GM19452 (cell line): ENCODE measurements around the gene NTN4.
"Not testable (repeated sequence)": the region's sequence is repeated elsewhere in the genome, so short reads cannot be mapped to it uniquely, and the experiment has no call there.

Experiments
- ATAC-seq: cut with Tn5 transposase; IDR thresholded peaks from one replicate; pipeline ENCODE4 v1.9.1; 2021; ENCODE audit not compliant: unreplicated experiment

NTN4 gene

DNA sequence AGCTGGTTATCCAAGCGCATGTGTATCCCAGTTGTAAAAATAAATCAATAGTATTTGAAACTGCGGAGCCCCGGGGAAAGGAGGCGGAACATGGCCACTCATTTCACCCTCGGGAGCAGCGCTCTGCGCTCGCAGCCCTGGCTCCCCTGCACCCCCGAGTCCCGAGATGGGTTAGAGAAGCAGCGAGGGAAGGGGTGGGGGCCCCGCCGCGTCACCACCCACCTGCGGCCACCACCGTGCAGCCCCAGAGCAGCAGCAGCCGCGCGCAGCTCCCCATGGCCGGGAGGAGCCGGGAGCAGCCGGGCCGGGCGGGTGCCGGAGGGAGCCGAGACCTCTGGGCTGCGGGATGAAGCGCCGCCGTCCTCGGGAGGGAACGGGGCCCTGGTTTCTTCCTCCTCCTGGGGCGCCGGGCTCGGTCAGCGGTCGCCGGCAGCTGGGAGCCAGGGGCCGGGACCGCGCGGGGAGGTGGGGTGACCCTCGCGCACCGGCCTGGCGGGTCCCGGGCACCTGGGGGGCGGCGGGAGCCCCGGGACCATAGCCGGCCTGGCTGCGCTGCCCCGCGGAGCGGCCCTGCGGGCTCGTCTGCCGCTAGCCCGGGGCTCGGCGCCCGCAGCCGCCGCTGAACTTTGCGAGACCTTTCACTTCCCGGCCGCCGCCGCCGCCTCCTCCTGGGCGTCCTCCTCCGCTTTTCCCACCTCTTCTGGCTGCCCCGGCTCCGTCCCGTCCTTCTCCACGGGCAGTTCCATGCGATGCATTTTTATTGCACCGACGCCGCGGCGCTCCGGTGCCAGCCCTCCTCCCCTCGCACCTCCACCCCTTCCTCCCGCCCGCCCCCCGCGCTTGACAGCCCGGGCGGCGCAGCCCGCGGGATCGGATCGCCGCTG lies at the start of gene NTN4:
TSS of gene NTN4 (minus strand) at position 732 of the 884 bp plus-strand sequence. CDS start at position 277, 455 bp downstream.
- no peak for ATAC-seq

DNA sequence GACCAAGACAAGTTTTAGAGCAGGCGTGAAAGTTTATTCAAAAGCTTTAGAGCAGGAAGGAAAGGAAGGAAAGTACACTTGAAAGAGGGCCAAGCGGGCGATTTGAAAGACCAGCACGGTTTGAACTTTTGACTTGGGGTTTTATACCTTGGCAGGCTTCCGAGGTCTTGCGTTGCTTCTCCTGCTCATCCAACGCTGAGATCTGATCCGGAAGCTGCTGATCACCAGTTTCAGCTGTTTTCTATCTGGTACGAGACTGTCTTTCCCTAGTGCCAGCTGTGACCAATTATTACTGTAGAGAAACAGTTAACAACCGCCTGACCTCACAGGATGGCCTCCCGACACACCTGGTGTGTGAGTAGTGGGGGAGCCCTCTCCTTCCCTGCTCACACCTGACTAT lies 47.6 kb upstream of the NTN4 start:
- ATAC-seq, result no peak

DNA sequence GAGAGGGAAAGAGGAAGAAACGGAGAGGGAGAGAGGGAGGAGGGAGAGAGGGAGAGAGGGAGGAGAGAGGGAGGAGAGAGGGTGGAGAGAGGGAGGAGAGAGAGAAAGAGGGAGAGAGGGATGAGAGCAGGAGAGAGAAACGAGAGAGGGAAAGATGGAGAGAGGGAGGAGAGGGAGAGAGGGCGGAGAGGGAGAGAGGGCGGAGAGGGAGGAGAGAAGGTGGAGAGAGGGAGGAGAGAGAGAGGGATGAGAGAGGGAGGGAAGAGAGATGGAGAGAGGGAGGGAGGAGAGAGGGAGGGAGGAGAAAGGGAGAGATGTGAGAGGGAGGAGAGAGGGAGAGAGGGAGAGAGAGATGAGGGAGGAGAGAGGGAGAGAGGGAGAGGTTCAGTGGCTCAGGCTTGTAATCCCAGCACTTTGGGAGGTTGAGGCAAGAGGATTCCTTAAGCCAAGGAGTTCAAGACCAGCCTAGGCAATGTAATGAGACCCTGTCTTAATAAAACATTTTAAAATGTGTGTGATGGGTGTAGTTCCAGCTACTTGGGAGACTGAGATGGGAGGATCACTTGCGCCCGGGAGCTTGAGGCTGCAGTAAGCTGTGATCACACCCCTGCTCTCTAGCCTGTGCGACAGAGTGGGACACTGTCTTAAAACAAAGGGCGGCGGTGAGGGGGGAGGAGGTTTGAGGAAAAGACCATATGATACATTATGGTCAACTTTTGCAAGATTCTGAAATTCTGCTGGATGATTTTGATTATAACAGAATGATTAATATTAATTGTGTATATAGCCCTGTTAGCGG lies 46.9 kb upstream of the NTN4 start:
- ATAC-seq, result no peak

DNA sequence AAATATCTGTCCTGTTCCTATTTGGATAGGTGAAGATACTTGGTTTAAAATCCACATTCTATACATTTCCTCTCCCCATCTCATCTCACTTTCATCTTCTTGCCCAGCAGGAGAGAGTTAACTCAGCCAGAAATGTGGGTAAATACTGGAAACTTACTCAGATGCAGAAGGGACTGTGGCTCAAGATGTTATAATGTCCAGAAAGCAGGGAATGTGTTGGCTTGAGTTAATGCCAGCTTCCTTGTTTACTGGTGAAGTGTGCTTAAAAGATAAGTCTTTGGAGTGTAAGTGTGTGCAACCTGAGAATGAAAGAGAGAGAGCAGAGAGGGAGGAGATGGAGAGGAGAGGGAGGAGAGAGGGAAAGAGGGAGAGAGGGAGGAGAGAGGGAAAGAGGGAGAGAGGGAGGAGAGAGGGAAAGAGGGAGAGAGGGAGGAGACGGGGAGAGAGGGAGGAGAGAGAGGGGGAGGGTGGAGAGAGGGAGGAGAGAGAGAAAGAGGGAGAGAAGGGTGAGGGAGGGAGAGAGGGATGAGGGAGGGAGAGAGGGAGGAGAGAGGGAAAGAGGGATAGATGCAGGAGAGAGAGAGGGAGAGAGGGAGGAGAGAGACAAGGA lies 46.2 kb upstream of the NTN4 start:
- ATAC-seq, result no peak

DNA sequence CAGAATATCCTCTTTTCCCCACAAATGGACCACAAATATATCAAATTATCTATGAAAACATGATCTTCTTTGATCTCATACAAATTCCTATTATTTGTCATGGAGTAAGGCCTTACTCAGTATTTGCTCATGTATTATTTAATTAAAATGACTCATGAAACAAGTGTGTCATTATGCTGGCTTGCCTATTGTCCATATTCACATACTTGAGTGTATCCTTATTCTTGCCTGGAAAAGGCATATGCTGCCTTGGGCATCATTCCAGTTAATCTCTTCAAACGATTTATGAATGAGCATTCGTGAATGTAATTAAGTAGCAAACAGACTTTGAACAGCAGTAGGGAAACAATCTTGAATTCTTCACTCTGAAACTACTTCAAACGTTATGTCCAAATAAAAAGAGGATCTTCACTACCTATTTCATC lies 45.6 kb upstream of the NTN4 start:
- no peak for ATAC-seq

DNA sequence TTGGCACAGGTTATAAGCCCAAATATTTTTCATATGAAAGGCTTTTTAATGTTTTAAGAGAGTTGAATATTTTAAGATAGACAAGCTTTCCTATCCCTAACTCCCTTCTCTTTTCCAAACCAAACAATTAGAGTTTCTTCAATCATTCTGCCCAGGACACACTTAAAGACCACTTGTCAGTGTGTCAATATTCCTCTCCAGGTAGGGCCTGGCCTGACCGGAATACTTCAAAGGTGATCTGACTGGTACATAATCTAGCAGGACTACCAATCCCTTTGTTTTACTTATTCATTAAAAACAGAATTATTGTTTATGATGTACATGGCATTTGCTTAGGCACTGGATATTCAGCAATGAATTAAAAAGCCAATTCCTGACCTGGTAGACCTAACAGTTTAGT lies 44.0 kb upstream of the NTN4 start:
- ATAC-seq, result no peak

DNA sequence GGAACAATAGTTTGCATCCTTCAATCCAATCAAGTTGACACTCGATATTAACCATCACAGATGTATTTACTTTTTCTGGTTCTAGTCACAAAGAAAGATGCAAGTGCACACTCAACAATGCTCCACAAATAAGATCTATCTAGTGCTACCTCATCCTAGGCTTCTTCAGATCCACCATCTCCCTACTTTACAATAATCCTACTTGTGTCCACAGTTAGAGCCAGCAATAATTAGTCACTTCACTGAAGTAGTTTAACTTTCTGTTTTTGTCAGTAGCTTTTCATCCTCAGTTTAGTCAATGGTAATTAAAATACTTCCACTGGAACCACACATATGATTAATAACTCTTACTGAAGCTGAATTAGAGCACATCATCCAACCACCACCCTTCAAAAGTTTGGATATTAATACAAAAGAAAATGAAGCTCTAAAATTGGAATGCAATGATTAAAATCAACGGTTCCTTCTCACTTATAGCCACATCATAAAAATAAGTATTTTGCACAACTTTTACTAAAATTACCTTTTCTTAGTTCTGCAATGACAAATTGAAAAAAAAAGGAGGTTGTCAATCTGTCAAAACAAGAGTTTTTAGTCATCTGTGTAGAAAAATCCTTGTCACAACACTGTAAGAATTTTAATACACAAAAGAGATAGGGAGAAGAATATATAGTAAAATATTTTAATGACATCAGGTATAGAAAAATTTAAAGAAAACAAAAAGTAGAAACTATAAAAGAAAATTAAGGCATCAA lies 39.9 kb upstream of the NTN4 start:
- no peak for ATAC-seq

DNA sequence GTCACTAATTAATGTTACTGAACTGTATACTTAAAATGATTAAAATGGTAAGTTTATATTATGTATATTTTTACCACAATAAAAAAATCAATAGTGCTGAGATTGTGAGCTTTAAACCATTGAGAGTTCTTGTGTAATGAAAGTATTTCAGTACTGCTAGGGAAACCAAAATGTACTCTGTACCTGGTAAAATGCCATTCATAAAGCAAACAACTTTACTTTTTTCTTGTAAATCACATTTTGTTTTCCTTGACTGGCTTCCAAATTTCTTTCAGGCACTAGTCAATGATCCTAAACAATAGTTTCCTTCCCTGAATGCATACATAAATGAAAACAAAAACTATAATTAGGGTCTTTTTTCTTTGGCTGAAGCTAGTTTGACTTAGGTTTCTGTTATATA lies 38.8 kb upstream of the NTN4 start:
- no peak for ATAC-seq

DNA sequence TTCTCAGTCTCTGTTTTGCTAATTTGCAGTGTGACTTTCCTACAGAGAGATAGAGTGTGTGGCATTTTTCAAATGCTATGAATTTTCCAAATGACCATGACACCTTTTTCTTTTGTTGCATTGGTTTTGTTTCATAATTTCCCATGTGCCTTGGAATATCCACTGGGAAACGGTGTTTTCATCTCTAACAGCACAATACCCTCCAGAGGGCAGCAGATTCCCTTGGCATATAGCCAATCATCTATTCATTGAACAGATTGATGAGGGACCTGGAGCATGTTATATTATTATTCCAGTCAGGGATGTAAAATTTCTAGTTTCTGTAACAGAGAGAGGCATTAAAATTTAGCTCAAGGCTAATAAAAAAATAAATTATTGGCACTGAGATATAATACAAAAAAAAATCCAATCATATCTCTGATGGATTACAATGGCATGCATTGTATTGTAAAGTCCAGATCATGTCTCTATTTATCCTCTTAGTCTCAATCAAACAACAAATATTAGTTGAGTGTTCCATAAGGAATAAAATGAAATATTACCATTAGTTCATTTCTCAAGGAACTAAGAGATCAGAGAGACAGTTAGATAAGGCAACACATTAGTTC lies 29.6 kb upstream of the NTN4 start:
- no peak for ATAC-seq

DNA sequence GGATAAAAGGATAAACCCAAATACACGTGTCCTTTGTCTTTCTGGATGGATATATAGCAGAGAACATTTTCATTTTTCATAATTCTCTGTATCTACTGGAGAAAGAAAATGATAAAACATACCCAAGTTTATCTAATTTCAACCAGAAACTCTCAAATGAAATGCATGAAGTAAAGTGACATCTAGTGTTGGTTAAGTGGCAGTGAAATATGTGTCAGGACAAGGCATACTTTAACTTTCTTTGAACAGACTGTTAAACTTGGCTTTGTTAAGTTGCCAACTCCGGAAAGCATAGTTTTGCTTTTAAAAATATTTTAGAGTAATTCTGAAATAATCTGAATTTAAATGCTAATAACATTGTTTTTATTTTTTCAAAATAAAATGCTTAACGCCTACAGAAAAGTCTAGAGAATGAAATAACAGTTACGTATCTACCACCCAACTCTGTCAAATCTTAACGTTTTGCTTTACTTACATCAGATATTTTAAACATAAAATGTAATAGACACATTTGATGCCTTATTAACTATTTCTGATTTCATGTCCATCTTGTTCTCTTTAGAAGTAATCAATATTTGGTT lies 25.2 kb upstream of the NTN4 start:
- no peak for ATAC-seq

DNA sequence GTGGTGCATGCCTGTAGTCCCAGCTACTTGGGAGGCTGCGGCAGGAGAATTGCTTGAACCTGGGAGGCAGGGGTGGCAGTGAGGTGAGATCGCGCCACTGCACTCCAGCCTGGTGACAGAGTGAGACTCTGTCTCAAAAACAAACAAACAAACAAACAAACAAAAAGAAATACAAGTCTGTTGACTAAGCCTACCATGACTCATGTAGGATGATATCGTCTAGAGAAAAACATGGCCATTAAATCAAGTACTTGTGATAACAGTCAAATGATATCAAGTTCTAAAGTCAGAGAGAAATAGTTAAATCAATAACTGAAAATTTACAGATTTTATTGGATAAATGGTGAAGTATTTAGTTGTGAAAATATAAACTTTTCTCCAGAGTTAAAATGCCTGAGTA lies 21.6 kb upstream of the NTN4 start:
- not testable (repeated sequence) for ATAC-seq

DNA sequence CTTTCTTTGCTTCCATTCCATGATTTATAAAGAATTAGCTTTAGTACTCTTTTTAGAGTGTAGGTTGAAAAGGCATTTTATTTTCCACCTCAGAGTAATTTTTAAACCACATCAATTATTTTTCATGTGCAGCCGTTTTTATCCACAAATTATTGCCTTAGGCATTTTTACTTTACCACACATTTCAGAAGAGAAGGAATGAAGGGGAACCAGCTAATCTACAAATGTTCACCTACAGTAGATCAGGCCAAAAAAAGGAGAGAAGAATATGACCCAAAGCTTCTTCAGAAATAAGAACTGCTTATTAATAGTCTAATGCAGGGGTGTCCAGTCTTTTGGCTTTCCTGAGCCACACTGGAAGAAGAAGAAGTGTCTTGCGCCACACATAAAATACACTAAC lies 19.8 kb upstream of the NTN4 start:
- no peak for ATAC-seq

DNA sequence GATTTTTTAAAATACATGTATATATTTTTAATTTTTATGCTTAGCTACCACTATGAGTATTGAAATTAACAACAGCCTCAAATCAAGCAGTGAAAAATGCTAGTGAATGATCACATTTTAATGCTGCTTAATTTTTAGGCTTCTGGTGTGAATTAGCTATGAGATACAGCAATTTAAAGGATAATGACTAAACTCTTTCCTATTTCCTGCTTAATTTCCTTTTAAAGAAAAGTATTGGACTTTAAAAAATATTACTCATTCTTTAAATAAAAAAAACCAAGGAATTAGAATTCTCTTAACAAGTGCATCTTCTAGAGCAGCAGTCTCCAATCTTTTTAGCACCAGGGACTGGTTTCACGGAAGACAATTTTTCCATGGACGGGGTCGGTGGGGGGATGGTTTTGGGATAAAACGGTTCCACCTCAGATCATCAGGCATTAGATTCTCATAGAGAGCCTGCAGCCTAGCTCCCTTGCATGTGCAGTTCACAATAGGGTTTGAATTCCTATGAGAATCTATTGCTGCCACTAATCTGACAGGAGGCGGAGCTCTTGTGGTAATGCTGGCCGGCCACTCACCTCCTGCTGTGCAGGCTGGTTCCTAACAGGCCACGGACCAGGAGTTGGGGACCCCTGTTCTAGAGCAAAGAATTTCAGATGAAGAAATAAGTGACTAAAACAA lies 18.6 kb upstream of the NTN4 start:
- no peak for ATAC-seq

DNA sequence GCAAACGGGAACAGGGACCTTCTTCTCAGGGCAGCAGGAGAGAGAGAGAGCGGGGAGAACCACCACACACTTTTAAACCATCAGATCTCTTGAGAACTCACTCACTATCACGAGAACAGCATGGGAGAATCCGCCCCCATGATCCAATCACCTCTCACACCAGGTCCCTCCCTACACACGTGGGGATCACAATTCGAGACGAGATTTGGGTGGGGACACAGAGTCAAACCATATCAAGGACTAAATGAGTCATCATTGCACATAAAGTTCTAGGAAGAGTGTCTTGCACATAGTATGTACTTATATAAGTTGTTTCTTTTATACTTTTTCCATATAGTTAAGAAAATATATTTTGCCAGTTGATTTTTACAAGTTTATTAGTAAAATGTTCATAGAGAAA lies 17.6 kb upstream of the NTN4 start:
- no peak for ATAC-seq

DNA sequence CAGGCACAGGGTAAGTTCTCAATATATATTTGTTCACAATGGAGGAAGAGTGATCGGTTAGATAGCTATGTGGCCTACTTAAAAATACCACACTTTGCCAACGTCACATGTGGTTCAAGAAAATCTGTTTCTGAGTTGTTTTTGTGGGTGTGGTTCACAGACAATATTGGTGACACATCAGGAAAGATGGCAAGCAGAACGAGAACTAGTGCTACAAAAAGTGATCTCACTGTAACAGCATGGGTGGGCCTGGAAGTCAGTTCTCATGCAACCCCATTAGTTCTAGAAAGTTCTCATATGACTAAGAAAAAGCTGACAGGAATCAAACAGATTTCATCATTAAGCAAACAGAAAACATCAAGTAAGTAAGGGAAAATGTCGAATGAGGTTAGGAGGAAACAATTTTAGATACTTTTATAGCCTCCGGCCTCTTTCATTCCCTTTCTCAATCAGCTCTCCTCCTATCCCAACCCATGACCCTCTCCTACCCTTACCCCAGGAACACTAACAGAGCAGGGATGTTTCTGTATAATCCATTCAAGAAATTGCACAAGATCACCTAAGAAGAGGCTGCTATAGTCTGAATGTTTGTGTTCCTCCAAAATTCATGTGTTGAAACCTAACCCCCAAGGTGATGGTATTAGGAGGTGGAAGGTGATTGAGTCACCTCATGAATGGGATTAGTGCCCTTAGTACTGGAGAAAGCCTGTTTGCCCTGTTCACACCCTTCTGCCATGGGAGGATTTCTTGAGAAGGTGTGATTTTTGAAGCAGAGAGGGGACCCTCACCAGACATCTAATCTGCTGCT lies 15.5 kb upstream of the NTN4 start:
- no peak for ATAC-seq

DNA sequence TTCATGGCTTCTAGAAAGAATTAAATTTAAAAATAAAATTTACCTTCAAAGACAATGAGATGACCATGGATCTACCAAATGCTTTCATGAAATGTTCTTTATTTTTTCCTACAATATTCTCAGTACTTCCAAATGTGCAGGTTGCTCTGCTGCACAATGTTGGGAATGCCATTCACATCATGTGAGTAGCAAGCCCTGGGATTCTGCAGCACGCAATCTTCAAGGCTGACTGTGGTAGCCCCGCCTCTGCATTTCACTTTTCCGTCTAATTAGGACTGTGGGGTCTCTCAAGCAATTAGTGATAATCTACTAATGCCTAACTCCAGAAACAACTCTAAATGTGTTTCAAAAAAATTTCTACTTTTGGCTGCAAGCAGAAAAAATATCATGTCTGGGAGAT lies 13.7 kb upstream of the NTN4 start:
- ATAC-seq, result no peak

DNA sequence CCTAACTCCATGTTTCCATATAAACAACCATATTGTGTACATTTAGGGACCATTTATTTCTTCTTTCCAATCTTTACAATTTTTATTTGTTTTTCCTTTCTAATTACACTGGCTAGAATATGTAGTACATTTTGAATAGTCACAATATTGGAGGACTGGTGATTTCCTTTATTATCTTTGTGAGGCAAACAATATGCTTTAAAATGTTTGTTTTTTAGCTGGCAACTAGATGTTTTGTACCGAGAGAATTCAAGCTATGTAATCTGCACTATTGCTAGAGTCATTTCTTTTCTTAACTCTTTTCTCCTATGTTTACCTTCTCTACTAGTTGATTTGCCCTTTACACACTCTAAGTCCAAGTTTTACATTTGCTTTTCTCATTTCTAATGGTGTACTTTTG lies 13.3 kb upstream of the NTN4 start:
- no peak for ATAC-seq

DNA sequence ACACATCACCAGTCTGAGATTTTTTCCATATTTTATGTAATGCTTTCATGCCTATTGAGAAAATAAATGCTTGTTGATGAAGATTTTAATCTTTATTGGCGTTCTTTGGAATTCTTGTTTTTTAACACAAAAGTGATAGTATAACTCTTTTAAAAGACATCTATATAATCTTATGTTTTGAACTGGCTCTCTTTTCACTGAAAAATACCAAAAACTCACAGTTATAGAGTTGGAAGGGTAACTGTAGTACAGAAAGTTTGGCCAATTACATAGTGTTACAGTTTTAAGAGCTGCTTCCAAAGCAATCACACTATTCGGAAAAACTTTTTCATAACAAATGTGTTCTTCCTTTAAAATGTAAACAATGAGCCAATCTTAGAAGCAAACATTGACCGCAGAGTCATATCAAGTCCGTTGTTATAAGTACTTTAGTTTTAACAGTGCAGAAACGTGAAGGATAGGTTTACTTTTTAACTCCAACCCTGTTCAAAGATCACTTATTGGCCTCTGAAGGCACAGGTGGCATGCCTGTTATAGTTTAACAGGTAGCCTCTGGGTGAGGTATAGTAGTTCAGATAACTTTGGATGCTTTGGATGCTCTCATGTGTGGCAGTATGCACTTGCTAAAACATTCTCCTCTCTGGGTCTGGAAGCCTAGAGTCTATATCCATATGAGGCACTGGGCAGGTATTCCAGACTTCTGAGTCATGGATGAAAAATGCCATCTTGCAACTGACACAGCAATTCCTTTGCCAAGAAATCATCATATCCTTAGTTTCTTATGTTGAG lies 12.1 kb upstream of the NTN4 start:
- no peak for ATAC-seq
